WTC11 (cell line): ENCODE data around the gene RPL10. TPM values are rescaled to one million over a fixed set of nuclear protein-coding genes. Genes with fewer than 3 reads are reported as not detected.

ENCODE experiments used
- ATAC-seq: fragments of 200-7000 bp; cut with Tn5 transposase; 2 replicates; pipeline ENCODE4 v1.10.0; 2021; ENCODE audit warnings: mild to moderate bottlenecking, moderate library complexity
- CTCF ChIA-PET: fragments of 300-600 bp; sonication (Branson Sonifier 250); formaldehyde crosslinking; loops from one replicate; lab custom pipeline; 2021; ENCODE audit warnings: antibody characterized with exemption; lab: Charles Lee
- POLR2A ChIA-PET: fragments of 350-600 bp; sonication (Branson Sonifier 250); formaldehyde crosslinking; loops from one replicate; lab custom pipeline; 2021; ENCODE audit warnings: antibody characterized with exemption; lab: Charles Lee
- DNase-seq: peaks from one replicate; pipeline ENCODE4 v3.0.0; 2021; ENCODE audit warnings: low spot score
- H3K27ac Mint-ChIP-seq: 2 replicates; pipeline ENCODE4 v1.8.0; 2021; ENCODE audit warnings: mixed read lengths
- H3K27me3 Mint-ChIP-seq: 2 replicates; pipeline ENCODE4 v1.8.0; 2021; ENCODE audit warnings: low read depth, mild to moderate bottlenecking, moderate library complexity, mixed read lengths
- H3K36me3 Mint-ChIP-seq: 2 replicates; pipeline ENCODE4 v1.8.0; 2021; ENCODE audit warnings: mixed read lengths
- H3K4me1 Mint-ChIP-seq: 2 replicates; pipeline ENCODE4 v1.8.0; 2022; ENCODE audit warnings: mixed read lengths
- H3K4me3 Mint-ChIP-seq: 2 replicates; pipeline ENCODE4 v1.8.0; 2021; ENCODE audit warnings: mild to moderate bottlenecking, moderate library complexity, mixed read lengths
- H3K9me3 Mint-ChIP-seq: 2 replicates; pipeline ENCODE4 v1.8.0; 2021; ENCODE audit warnings: mixed read lengths
- AR ChIP-seq: fragments of 250-450 bp; sonication (Bioruptor Pico); IDR thresholded peaks from 2 replicates; pipeline ENCODE4 v1.9.0; 2021; ENCODE audit warnings: mild to moderate bottlenecking
- ATF2 ChIP-seq: sonication (generic); formaldehyde crosslinking; IDR thresholded peaks from 2 replicates; pipeline ENCODE4 v1.8.1; 2022; ENCODE audit warnings: low read depth, missing genetic modification reagents, borderline replicate concordance
- CTCF ChIP-seq: fragments of 200-600 bp; IDR thresholded peaks from 2 replicates; pipeline ENCODE4 v1.8.0; 2022; ENCODE audit warnings: antibody characterized with exemption
- ESRRA ChIP-seq: sonication (generic); formaldehyde crosslinking; IDR thresholded peaks from 2 replicates; pipeline ENCODE4 v1.8.1; 2022; ENCODE audit warnings: mild to moderate bottlenecking, missing genetic modification reagents, borderline replicate concordance
- FOXJ3 ChIP-seq: sonication (generic); formaldehyde crosslinking; IDR thresholded peaks from 2 replicates; pipeline ENCODE4 v1.9.0; 2021; ENCODE audit warnings: missing genetic modification reagents, mild to moderate bottlenecking, borderline replicate concordance
- JUN ChIP-seq: sonication (generic); formaldehyde crosslinking; IDR thresholded peaks from 2 replicates; pipeline ENCODE4 v1.8.0; 2023; ENCODE audit warnings: mild to moderate bottlenecking, missing genetic modification reagents
- MXD4 ChIP-seq: fragments of 250-450 bp; sonication (Bioruptor Pico); IDR thresholded peaks from 2 replicates; pipeline ENCODE4 v1.8.0; 2021; ENCODE audit warnings: mild to moderate bottlenecking, moderate library complexity, borderline replicate concordance
- MYBL2 ChIP-seq: sonication (generic); formaldehyde crosslinking; IDR thresholded peaks from 2 replicates; pipeline ENCODE4 v1.8.1; 2023; ENCODE audit warnings: mild to moderate bottlenecking, moderate library complexity, missing genetic modification reagents
- NFE2L1 ChIP-seq: sonication (generic); formaldehyde crosslinking; IDR thresholded peaks from 2 replicates; pipeline ENCODE4 v1.8.1; 2023; ENCODE audit warnings: missing genetic modification reagents
- OVOL2 ChIP-seq: fragments of 250-450 bp; sonication (Bioruptor Pico); IDR thresholded peaks from 2 replicates; pipeline ENCODE4 v1.9.0; 2021; ENCODE audit warnings: mild to moderate bottlenecking, borderline replicate concordance
- PRRX2 ChIP-seq: fragments of 250-450 bp; sonication (Bioruptor Pico); IDR thresholded peaks from 2 replicates; pipeline ENCODE4 v1.8.0; 2021; ENCODE audit warnings: mild to moderate bottlenecking
- SP1 ChIP-seq: sonication (generic); formaldehyde crosslinking; conservative IDR thresholded peaks from 2 replicates; pipeline ENCODE4 v1.8.1; 2022; ENCODE audit warnings: missing genetic modification reagents
- STAT6 ChIP-seq: sonication (generic); formaldehyde crosslinking; conservative IDR thresholded peaks from 2 replicates; pipeline ENCODE4 v1.8.1; 2023; ENCODE audit warnings: mild to moderate bottlenecking, low read depth, missing genetic modification reagents, moderate library complexity
- USF1 ChIP-seq: sonication (generic); formaldehyde crosslinking; IDR thresholded peaks from 2 replicates; pipeline ENCODE4 v1.8.0; 2022; ENCODE audit warnings: mild to moderate bottlenecking, missing genetic modification reagents
- ZNF281 ChIP-seq: sonication (generic); formaldehyde crosslinking; IDR thresholded peaks from 2 replicates; pipeline ENCODE4 v1.8.0; 2023; ENCODE audit warnings: mild to moderate bottlenecking, missing genetic modification reagents
- ZNF317 ChIP-seq: sonication (generic); formaldehyde crosslinking; IDR thresholded peaks from 2 replicates; pipeline ENCODE4 v1.8.1; 2023; ENCODE audit warnings: low read depth, mild to moderate bottlenecking, moderate library complexity, missing genetic modification reagents, borderline replicate concordance
- ZNF396 ChIP-seq: fragments of 250-450 bp; sonication (Bioruptor Pico); IDR thresholded peaks from 2 replicates; pipeline ENCODE4 v1.8.0; 2021; ENCODE audit warnings: mild to moderate bottlenecking, moderate library complexity, borderline replicate concordance
- ZNF512 ChIP-seq: sonication (generic); formaldehyde crosslinking; IDR thresholded peaks from 2 replicates; pipeline ENCODE4 v1.8.1; 2022; ENCODE audit warnings: missing genetic modification reagents, borderline replicate concordance
- ZNF671 ChIP-seq: fragments of 250-450 bp; sonication (Bioruptor Pico); IDR thresholded peaks from 2 replicates; pipeline ENCODE4 v1.8.0; 2021; ENCODE audit warnings: mild to moderate bottlenecking
- total RNA-seq: library from RNA; stranded (reverse); gene quantifications from 3 replicates; pipeline ENCODE4 v1.2.3, GENCODE V29; 2021

RPL10 gene
- total RNA-seq, 1 experiment from 2014 or later, result 2,241 TPM

GRCh38 chrX:154375156-154375504, 23.0 kb upstream of the RPL10 start:
- H3K9me3 Mint-ChIP-seq, result no peaks in the 10 kb centered on the region
- ChIA-PET CTCF (interaction anchor here (0.7 to 3.0 kb wide), 3 partner anchors 8 to 152 kb away, joined by 3 to 43 read pairs (median 20); no protein-coding TSS in a partner anchor), POLR2A (no interaction called here)
- DNase-seq, result no peak
- peaks cover 11% of the 10 kb centered on the region for H3K27me3 Mint-ChIP-seq
- H3K36me3 Mint-ChIP-seq, result peaks cover 2% of the 10 kb centered on the region
- peak overlapping the region; percentile 49 for H3K4me3 Mint-ChIP-seq
- H3K27ac Mint-ChIP-seq, result no peak overlapping the region
- TF ChIP-seq JUN (CRISPR knock-in tag) (no peak), NFE2L1 (CRISPR knock-in tag) (no peak), ZNF512 (CRISPR knock-in tag) (no peak), SP1 (CRISPR knock-in tag) (no peak), ZNF671 (CRISPR knock-in tag) (no peak), ZNF281 (CRISPR knock-in tag) (no peak), USF1 (CRISPR knock-in tag) (no peak), OVOL2 (no peak), MYBL2 (CRISPR knock-in tag) (no peak), ZNF317 (CRISPR knock-in tag) (no peak), MXD4 (CRISPR knock-in tag) (no peak), CTCF (no peak)
- ATAC-seq, result no peak
- H3K4me1 Mint-ChIP-seq, result peaks cover 9% of the 10 kb centered on the region

- peaks cover 6% of the 10 kb centered on the region for H3K36me3 Mint-ChIP-seq
- peaks cover 23% of the 10 kb centered on the region for H3K4me1 Mint-ChIP-seq
- H3K9me3 Mint-ChIP-seq, result no peaks in the 10 kb centered on the region
- no peak for DNase-seq
- peak overlapping the region; percentile 36; the same call in 1 of the 2 replicates for H3K27ac Mint-ChIP-seq
- POLR2A ChIA-PET, result interaction anchor here (0.6 to 1.5 kb wide), 2 partner anchors 8 to 21 kb away, joined by 3 to 5 read pairs; partner anchors contain the start of gene RPL10
- peaks cover 11% of the 10 kb centered on the region for H3K27me3 Mint-ChIP-seq
- CTCF ChIA-PET, result no interaction called here
- no peak overlapping the region; the same call in 1 of the 2 replicates for H3K4me3 Mint-ChIP-seq
- no peak for ATAC-seq
- TF ChIP-seq ZNF396 (CRISPR knock-in tag) (no peak), PRRX2 (CRISPR knock-in tag) (no peak), FOXJ3 (no peak), ZNF512 (CRISPR knock-in tag) (no peak), AR (CRISPR knock-in tag) (no peak), ATF2 (CRISPR knock-in tag) (no peak), STAT6 (CRISPR knock-in tag) (no peak), ZNF317 (CRISPR knock-in tag) (no peak), ESRRA (CRISPR knock-in tag) (no peak)
Measured at GRCh38 chrX:154376774-154377173, 21.4 kb upstream of the RPL10 start.
